NOMO-1 treated with DMSO at 0.1 percent for 48 hours (cell line): Measurements from ENCODE around the gene LYPD1.
"Not testable (repeated sequence)": the region's sequence is repeated elsewhere in the genome, so short reads cannot be mapped to it uniquely, and the experiment has no call there.

Source experiments
- DNase-seq: peaks from one replicate; lab custom pipeline; 2025; ENCODE audit not compliant: unreplicated experiment; lab: John Stamatoyannopoulos, UW

Gene LYPD1, protein sequence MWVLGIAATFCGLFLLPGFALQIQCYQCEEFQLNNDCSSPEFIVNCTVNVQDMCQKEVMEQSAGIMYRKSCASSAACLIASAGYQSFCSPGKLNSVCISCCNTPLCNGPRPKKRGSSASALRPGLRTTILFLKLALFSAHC

GRCh38 chr2:132669908-132670495 lies at the start of gene LYPD1:
TSS of gene LYPD1 (minus strand) at chr2:132670205. CDS start at chr2:132669932, 273 bp downstream.
- DNase-seq, result no peak

- DNase-seq, result no peak
These were observed 49.5 kb upstream of the LYPD1 start for GRCh38 chr2:132719480-132719879.

DNA sequence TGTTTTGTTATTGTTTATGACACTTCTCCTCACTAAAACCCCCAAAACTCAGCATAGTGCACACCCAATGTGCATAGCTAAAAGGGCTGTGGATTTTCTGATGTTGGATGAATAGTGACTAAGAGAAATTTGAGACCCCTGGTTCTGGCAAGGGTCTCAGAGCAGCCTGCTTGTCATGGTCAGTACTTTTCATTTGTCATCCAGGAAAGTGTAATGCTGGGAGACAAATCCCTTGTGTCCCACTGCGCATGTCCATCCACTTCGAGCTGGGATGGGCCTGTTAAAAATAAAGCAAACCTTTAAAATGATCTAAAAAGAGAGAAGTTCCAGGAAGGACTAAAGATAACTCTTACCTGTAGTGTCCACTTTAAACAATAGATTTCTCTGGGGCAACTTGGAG lies 46.9 kb upstream of the LYPD1 start:
- no peak for DNase-seq

GRCh38 chr2:132715386-132716351 lies 45.7 kb upstream of the LYPD1 start:
- no peak for DNase-seq

- DNase-seq, result no peak
These were observed 33.4 kb upstream of the LYPD1 start for GRCh38 chr2:132703396-132703795.

DNA sequence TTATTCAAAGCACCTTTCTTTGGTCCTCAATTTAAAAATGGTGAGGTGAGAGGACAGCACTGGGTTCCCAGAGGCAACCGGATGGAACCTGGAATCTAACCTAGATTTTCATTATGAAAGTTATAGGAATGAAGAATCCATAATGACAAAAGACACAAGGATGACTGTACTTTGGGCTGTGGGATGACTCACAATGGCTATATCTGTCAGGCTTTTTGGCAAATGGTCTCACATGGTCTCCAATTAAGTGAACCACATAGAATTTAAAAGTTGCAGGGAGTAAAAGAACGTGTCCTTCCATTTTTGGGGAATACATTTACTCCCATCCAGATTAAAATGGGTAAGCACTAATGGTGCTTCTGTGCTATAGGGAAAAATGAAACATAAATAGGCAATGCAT lies 31.8 kb upstream of the LYPD1 start:
- DNase-seq, result no peak

- DNase-seq, result not testable (repeated sequence)
These were observed 29.8 kb upstream of the LYPD1 start for GRCh38 chr2:132699802-132700201.

GRCh38 chr2:132698347-132698746 lies 28.3 kb upstream of the LYPD1 start:
- DNase-seq, result not testable (repeated sequence)

GRCh38 chr2:132697556-132698205 lies 27.7 kb upstream of the LYPD1 start:
- no peak for DNase-seq

GRCh38 chr2:132692816-132693215 lies 22.8 kb upstream of the LYPD1 start:
- DNase-seq, result no peak

- DNase-seq, result no peak
These were observed 21.6 kb upstream of the LYPD1 start for GRCh38 chr2:132691556-132691955.

DNA sequence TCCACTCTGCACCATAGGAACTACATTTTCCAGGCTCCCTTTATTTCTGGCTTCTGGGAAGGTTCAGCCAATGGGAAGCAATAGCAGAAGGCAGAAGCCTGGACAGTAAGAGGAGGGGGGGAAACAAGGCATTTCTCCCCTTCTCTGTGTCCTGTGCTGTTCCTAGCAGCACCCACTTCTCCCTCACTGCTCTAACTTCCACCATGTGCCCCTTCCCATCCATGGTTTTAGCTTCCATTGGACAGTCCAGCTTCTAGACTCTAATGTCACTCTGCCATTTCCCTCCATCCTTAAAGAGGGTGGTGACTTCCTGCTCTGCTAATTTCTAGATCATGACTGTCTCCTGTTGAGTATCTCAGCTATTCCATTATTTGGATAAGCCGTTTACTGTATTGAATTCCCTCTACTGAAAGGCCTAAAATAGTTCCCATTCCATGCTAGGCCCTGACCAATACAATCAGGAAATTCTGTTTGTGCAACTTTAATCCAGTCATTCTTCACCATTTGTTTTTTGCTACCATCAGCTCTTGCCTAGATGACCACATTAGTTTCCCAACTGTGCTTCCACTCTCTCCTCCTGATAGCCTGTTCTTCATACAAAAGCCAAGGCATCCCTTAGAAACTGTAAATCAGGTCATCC lies 20.8 kb upstream of the LYPD1 start:
- DNase-seq, result no peak

DNA sequence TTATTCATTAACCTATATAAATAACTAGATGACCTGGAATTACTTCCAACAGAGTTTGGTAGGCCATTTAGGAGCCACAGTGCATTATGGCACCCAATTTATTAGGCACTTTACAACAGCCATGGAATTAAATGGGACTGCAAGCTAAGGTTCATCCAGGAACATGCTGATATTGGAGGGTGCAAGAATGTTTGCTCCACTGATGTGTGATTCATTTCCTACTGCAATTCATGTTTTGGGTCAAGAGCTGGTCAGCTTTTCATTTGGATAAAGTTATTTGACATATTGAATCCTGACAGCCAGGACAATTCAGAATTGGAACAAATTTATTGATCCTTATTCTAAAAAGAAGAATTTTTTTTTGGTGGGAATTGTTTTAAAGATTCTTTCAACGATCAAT lies 11.8 kb upstream of the LYPD1 start:
- no peak for DNase-seq

DNA sequence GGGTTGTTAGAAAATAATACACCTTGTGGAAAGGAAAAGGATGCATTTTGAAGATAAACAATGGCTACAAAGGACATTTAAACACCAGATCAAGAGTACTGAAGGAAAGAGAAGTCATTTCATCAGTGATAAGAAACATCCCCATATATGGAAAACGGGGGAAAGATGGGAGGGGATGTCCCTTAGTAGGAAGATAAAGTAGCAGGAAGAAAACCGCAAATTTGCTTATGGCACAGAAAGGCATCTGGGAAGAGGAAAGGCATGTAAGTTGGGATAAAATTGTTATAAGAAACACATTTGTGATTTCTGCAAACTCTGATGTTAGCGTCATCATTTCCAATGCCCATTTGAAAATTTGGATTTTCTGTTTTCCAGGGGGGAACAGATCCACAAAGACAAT lies 10.5 kb upstream of the LYPD1 start:
- DNase-seq, result no peak

DNA sequence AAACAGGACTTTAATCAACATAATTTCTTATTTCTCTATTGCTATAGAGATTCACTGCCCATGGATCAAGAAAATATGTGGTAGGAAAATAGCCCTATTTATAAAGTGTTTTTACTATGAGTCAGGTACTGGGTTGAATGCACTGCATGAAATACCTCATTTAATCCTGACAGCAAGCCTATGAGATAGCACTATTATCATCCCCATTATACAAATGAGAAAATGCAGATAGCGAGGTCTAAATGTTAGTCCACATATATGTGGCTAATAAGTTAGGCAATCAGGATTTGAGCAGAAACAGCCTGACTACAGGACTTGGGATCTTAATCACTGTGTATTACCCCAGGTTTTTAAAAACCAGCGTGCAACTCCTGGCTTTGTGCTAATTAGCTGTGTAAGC lies 8.5 kb upstream of the LYPD1 start:
- DNase-seq, result no peak

- DNase-seq, result no peak
These were observed 7.7 kb upstream of the LYPD1 start for GRCh38 chr2:132677661-132678060.

GRCh38 chr2:132676999-132677398 lies 7.0 kb upstream of the LYPD1 start:
- no peak for DNase-seq

DNA sequence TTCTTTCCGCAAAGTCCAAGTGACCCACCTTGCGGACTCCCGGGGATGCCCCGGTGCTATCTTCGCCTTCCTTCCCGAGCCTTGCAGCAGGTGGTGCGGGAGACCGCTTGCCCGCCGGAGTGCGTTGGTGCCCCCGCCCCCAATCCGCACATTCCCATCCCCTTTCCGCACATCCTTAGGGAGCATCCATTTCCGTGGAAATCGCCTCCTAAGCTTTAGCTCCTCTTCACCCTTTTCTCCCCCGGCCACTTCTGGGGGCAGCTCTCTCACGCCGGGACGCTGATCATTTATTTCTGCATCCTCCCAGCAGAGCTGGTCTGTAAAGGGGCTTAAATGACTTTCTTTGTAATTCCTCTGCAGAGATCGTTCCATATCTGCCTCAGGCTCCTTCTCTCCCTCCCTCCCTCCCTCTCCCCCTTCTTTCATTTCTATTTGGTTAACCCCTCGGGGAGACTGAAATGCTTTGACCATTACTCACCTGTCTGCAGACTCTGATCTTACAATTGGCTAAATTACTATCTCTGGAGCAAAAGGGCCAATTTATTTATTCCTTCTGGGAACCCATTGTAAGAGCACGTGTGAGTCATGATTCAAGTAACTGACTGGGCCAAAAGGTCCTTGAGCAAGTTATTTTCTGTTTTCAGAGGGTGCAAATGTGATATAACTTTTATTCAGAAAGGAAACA lies 1.3 kb upstream of the LYPD1 start:
- DNase-seq, result no peak

DNA sequence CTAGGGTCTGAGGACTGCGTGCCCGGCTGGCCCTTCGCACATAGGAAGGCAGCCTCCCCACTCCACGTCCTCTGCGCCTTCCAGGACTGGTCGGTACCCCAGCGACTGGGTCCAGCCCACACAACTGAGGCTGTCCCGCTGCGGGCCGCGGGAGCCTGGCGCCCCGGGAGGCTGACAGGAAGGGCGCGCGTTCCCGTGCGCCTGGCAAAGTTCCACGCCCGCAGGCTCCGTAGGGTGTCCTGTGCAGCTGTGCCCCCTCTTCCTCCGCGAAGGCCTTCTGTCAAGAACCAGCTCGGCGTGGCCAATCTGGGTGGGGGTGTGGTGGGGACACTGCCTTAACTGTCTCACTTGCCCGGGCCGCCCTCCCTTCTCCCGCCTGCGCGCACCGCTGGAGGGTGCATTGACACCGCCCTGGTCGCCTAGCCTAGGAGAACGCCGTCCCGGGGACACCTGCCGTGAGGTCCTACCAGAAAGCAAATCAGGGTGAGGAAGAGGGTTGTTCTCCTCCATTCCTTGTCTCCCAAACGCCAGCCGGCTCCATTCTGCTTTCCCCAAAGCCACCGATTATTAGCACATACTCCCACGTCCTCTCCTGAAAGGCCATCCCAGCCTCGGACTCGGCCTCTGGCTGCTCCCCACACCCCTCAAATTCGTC lies 618 bp upstream of the LYPD1 start:
- no peak for DNase-seq
